Left hindlimb (tissue), 1 donor: Measurements from ENCODE around the gene SMIM1.

Experiments used
- DNase-seq: peaks from one replicate; pipeline ENCODE4 v3.0.0-alpha.2; 2018

The SMIM1 gene, protein sequence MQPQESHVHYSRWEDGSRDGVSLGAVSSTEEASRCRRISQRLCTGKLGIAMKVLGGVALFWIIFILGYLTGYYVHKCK

DNA sequence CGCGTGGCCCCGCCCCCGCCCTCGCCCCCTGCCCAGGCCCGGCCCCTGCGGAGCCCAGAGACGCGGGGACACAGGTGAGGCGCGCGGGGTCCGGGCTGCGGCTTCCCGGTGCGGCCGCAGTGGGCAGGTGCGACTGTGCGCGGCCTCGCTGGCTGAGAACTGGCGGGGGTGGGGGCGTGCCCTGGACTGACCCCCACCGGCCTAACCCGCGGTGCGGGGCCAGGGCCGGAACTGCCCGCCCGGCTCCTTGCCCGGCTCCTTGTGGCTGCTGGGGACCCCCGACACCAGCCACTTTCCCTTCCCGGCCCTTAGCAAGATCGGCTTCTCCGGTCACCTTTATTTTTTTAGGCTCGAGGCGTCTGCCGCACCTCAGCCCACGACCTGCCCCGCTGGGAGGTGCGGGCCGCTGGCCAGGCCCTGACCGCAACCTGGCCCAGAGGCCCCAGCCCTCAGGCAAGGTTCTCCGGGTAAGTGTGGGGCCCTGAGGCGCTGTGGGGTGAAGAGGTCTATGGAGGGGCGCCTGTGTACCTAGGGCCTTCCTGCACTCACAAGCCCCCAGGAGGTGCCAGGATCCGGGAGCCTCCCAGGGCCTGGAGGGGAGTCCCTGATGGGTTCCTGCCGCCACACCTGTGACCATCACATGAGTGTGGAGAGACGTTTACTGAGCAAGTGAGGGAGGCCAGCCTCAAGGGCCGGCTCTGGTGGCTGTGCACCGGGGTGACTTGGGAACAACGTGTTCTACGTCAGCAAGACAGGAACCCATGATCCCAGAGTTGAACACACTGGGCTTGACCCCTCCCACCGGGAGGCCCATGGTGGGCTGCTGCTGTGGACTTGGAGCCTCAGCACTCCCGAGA, at the start of gene SMIM1:
SMIM1 (plus strand) TSS at position 35 of the 857 bp plus-strand sequence. CDS start 2,625 bp downstream, outside the sequence.
- peak; percentile 50 for DNase-seq

DNA sequence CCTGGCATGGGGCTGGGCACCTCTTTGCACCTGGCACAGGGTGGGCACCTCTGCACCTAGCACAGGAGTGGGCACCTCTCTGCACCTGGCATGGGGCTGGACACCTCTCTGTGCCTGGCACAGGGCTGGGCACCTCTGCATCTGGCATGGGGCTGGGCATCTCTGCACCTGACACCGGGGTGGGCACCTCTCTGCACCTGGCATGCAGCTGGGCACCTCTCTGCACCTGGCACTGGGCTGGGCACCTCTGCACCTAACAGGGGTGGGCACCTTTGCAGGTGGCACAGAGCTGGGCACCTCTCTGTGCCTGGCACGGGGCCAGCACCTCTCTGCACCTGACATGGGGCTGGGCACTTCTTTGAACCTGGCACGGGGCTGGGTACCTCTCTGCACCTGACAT, 49.7 kb upstream of the SMIM1 start:
- no peak for DNase-seq

DNA sequence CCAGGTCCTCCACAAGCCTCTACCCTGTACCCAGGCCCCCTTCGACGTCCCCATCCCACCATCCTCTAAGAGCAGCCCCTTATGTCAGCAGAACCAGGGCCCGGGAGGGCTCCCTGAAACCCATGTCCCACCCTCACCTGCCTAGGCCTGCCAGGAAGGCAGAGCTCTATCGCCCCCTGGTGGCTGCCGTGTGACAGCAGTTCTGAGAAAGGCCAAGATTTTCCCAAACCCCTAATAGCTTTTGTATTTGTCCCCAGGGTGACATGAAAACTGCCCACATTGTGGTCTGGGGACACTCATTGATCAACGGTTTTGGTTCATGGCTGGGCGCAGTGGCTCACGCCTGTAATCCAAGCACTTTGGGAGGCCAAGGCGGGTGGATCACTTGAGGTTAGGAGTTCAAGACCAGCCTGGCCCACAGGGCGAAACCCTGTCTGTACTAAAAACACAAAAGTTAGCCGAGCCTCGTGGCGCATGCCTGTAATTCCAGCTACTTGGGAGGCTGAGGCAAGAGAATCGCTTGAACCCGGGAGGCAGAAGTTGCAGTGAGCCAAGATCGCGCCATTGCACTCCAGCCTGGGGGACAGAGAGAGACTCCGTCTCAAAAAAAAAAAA, 48.0 kb upstream of the SMIM1 start:
- DNase-seq = peak; percentile 69

DNA sequence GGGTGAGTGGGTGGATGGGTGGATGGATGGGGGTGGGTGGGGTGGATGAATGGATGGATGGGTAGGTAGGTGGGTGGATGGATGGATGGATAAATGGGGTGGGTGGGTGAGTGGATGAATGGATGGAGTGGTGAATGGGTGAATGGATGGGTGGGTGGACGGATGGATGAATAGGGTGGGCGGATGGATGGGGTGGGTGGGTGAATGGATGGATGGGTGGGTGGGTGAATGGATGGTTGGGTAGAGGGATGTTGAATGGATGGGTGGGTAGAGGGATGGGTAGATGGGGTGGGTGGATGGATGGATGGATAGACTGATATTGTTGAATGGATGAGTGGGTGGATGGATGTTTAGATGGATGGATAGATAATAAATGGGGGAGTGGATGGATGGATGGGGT, 47.2 kb upstream of the SMIM1 start:
- no peak for DNase-seq

DNA sequence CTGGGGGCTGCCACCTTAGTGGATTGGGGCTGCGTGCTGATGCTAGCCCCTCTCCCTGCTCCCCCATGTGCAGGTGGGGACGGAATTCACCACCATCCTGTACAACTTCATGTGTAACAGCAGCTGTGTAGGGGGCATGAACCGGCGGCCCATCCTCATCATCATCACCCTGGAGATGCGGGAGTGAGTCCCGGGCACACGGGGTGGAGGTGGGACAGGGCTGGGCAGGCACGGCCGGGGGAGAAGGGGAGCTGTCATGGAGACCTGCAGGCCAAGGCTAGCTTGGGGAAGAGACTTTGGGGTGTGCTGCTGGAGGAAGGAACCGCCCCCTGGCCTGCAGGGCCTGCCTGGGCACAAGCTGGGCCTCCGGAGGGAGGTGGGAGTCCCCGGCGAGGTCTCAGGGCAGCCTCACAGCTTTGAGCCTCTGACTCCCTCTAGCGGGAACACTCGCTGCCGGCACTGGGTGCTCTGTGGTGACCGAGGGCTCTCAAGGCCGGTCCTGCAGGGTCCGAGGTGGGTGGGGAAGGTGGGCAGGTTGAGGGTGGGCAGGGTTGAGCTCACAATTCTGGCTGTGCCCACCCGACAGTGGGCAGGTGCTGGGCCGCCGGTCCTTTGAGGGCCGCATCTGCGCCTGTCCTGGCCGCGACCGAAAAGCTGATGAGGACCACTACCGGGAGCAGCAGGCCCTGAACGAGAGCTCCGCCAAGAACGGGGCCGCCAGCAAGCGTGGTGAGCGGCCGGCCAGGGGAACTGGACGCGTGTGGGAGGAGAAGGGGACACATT, 45.3 kb upstream of the SMIM1 start:
- DNase-seq = no peak

DNA sequence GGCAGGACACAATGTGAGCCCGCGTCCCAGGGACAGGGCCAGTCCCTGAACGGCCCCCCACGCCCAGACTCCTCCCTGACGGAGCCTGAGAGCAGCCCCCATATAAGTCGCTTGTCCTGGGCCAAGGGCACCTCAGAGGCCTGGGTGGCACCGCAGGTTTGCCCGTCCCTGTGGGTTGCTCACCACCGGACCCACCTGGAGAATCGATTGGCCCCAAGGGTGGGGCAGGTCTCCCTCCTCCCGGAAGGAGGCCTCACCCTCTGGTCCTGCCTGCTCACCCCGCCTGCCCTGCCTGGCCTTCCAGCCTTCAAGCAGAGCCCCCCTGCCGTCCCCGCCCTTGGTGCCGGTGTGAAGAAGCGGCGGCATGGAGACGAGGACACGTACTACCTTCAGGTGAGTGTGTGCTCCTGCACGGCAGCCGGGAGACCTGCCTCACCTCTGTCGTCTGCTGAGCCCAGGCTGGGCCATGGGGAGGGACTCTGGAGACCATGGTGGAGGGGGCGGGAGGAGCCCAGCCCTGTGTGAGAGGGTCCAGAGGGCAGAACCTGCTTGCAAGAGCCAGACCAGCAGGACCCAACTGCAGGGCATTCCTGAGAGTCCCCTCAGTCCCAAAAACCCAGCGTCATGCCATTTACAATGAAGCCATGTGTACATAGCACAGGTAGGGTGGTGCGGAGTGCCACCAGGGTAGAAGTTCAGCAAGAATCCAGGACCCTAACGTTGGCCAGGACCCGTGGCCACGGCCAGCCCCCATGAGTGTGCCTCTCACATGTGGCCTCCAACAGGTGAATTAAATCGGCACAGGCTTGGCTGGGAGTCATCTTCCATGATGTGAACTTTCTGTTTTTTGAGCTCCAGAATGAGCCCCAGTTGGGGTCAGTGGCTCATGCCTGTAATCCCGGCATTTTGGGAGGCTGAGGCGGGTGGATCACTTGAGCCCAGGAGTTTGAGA, 44.4 kb upstream of the SMIM1 start:
- DNase-seq = no peak

DNA sequence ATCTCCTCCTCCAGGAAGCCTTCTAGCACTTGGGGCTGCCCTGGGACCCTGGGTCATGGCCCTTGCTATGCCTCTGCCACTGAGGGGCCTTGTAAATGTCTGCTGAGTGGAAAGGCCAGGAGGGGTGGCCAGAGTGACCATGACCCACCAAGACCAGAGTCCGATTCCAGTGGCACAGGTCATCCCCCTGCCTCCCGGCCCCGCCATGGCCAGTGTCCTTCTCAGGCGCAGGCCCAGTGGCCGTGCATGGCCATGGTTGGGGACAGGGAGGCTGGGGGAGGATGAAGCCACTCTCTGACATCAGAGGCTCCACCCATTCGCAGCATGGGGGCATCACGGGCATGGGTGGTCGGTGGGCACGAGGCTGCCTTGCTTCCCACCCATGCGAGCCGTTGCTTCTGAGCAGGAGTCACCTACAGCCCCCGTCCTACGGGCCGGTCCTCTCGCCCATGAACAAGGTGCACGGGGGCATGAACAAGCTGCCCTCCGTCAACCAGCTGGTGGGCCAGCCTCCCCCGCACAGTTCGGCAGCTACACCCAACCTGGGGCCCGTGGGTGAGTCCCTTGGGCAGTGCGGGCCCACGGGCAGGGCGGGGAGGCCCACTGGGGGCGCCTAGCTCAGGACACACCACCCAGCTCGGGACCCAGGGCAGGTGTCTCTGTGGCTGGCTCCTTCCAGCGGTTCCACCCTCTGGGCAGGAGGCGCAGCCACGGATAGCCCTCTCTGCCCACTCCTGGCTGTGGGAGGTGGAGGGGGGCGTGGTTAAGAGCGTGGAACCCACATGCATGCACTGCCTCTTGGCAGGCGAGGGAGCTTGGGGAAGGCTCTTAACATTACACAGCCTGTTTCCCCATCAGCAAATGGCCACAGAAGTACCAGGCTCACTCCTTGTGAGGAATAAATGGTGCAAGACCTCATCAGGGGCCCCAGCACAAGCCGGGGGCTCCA, 42.7 kb upstream of the SMIM1 start:
- no peak for DNase-seq

DNA sequence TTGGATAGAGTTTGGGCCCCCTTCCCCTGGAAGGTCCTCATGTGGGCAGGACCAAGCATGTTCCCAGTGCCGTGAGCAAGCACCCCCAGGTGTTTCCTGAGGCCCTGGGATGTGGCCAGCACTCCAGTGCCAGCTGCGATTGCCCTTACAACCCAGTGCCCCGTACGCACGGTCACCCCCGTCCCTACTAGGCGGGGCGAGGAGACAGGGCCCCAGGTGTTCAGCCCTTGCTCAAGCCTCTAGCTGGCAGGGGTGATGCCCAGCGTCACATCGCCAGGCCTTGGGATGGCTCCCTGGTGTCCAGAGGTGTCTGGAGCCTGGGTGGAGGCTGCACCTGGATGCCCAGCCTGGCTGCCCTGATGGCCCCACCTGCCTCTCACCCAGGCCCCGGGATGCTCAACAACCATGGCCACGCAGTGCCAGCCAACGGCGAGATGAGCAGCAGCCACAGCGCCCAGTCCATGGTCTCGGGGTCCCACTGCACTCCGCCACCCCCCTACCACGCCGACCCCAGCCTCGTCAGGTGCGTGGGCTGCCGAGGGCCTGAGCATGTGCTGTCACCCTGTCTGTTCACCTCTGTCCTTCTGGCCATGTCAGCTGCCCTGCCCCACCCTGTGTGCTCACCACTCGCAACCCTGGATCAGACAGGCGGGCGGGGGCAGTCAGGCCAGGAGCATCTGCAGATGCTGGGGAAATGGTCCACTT, 41.9 kb upstream of the SMIM1 start:
- no peak for DNase-seq

DNA sequence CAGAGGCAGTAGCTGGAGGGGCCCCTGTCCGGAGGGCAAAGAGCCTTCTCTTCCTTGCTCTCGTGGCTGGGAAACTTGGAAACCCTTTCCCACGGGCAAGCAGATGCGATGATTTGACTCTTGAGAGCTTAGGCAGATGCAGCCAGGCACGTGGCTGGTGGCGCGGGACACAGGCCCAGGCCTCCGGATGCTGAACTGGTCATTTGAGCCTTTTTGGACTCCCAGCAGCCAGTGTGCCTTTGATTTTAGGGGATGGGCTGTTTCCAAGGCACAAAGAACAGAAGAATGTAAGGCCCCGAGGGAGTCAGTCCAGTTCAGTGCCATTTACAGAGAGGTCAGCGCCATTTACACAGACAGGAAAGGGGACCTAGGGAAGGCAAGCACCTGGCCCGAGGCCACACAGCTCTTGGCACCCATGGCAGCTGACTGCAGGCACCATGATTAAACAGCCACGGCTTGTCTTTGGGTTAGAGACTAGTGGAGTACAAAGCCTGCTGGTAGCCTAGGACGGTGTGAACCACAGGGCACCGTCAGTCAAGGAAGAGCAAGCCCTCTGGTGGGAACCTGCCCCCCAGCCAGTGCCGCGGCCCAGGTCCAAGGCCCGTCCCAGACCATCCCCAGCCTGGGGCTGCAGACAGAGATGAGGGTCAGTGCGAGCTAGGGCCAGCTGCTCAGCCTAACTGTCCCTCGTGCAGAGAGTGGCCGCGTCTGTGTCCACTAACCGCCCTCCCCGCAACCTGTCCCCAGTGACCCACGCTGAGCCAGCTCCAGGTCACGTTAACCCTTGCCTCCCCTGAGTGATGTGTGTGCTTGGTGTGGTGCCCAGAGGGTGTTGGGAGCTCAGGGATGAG, 40.7 kb upstream of the SMIM1 start:
- no peak for DNase-seq

DNA sequence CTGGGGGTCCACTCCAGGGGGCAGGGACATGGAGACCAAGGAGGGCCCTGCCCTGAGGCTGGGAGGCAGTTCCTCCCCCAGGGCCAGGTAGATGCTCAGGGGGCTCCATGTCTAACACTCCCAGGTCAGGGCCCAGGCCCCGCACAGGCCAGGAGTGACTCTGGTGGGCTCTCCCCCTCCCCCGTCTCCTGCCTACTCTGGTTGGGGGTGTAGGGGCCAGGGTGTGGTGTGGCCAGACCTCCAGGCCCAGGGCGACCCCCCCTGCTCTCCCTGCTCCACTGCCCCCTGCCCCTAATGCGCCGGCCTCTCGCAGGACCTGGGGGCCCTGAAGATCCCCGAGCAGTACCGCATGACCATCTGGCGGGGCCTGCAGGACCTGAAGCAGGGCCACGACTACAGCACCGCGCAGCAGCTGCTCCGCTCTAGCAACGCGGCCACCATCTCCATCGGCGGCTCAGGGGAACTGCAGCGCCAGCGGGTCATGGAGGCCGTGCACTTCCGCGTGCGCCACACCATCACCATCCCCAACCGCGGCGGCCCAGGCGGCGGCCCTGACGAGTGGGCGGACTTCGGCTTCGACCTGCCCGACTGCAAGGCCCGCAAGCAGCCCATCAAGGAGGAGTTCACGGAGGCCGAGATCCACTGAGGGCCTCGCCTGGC, 40.0 kb upstream of the SMIM1 start:
- no peak for DNase-seq

DNA sequence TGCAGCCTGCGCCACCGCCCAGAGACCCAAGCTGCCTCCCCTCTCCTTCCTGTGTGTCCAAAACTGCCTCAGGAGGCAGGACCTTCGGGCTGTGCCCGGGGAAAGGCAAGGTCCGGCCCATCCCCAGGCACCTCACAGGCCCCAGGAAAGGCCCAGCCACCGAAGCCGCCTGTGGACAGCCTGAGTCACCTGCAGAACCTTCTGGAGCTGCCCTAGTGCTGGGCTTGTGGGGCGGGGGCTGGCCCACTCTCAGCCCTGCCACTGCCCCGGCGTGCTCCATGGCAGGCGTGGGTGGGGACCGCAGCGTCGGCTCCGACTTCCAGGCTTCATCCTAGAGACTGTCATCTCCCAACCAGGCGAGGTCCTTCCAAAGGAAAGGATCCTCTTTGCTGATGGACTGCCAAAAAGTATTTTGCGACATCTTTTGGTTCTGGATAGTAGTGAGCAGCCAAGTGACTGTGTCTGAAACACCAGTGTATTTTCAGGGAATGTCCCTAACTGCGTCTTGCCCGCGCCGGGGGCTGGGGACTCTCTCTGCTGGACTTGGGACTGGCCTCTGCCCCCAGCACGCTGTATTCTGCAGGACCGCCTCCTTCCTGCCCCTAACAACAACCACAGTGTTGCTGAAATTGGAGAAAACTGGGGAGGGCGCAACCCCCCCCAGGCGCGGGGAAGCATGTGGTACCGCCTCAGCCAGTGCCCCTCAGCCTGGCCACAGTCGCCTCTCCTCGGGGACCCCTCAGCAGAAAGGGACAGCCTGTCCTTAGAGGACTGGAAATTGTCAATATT, 39.3 kb upstream of the SMIM1 start:
- DNase-seq = no peak

DNA sequence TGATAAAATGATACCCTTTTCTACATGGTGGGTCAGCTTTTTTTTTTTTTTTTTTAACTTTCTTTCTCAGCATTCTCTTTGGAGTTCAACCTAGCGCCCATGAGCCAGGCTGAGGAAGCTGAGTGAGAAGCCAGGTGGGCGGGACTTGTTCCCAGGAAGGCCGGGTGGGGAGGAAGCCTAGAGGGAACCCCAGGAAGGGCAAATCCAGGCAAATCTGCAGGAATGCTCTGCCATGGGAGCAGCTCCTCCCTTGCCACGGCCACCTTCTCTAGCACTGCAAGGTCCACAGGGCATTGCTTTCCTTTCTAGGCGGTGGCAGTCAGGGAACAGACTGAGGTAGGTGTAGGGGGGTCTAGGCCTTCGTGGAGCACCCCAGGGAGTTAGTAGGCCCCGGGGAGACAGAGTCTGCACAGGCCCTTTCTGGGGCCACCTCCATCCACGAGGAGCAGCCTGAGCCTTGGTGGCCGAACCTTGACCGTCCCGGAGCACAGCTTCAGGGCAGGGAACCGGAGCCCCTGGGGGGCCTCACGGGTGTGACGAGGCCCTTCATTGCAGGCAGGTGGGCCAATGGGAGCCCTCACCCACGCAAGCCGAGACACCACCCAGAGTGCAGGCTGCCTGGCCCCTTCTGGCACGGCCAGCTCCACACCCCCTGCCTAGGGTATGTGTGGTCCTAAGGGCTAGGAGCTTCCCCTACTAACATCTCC, 38.5 kb upstream of the SMIM1 start:
- DNase-seq = no peak

DNA sequence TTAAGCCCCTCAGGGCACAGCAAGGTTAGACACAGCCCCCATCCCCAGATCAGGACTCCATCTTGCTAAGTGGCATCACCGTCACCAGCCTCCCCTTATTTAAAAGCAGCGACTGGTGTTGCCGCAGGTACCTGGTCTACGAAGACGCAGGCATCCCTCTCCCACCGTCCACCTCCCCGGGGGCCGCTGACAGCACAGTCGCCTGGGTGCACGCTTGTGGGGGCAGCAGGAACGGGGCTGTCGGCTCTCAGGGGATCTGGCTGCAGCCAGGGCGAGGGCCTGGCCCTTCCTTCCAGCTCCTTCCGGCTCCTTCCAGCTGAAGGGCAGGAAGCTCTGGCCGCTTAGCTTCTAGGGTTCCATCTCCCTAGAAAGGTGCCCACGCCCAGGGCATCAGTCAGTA, 37.9 kb upstream of the SMIM1 start:
- no peak for DNase-seq

DNA sequence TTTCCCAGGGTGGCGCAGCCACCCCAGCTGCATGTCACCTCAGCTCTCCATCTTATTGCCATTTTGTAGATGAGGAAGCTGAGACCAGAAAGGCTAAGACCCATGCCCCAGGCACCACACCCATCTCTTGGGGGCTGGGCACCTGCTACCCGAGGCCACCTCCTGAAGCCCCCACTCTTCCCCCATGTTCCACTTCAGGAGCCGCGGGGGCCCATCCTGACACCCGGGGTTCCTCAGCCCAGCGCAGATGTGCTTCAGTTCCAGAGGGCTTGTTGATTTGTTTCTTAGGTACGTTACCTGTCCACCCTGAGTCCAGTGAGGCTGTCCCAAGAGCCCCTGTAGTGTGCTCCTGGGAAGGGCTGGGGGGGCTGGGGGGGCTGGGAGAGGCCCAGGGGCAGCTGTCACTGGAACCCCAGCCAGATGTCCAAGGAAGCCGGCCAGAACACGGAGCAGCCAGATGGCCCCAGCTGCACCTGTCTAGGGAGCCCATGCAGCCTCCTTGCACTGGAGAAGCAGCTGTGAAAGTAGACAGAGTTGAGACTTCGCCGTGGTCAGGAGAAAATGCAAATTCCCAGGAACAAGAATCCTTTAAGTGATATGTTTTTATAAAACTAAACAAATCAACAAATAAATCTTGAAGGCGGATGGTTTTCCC, 37.4 kb upstream of the SMIM1 start:
- DNase-seq = peak; percentile 67

DNA sequence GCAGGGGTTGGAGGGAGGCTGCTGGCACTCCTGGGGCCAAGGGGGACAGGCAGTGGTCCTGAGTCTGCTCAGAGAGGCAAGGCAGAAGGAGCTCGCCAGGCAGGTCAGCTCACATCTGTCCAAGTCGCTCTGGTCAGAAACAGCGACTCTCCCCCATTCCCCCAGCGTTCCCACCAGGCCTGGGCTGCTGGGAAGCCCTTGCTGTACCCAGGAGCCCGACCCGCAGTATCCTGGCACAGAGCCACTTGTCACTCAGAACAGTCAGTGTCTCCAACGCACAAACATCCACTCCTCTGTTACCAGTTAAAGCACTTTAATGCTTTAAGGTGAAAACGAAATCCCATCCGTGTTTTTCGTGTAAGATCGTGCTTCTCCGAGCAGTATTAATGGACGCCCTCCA, 36.9 kb upstream of the SMIM1 start:
- DNase-seq = no peak

DNA sequence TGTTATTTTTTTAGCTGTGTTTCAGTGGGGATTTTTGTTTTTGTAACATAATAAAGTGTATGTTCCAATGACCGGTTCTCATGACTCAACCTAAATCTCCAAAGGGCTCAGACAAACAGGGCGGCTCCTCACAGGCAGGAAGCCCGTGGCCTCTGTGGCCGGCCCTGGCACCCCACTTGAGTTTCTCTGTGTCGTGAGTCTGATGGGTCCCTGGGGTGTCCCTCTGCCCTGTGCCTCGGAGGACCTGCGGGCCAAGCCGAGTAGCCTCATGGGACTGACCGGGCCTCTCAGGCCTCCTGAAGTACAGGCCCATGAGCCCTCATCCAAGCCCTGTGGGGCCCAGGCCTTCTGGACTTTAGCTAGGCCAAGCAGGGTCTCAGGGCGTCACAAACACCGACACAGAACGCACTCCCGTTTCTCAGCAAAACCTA, 36.4 kb upstream of the SMIM1 start:
- no peak for DNase-seq

DNA sequence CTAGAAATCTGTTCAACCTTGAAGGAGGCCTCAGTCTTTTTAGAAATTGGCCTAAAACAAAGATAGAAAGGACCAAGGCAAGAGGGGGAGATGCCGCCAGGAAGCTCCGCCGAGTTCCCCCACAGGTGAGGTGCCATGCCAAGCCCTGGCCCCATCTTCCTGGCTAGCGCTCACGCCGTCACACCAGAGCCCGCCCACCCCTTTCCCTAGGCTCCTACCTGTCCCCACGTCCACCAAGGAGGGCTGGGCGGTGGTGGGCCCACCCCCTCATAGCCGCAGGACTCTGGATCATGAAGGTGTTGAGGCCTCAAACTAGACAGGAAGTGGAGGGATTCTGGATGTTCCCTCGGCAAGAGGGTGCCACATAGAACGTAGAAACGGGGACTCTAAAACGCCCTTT, 35.8 kb upstream of the SMIM1 start:
- no peak for DNase-seq
